Measurements from ENCODE around the gene ADTRP. TPM values are rescaled to one million over a fixed set of nuclear protein-coding genes. Genes with fewer than 3 reads are reported as not detected.

The ADTRP gene
- total and polyA plus RNA-seq, 10 of the 15 experiments (the other 5 are each of a cell fraction or from before 2014, with no cell fraction given) = 0.10 to 2.6 (median 2.1) TPM

- POLR2A ChIA-PET = interaction anchor here (0.5 to 0.9 kb wide), 3 partner anchors 32 to 212 kb away, joined by 3 to 4 read pairs (median 4); no protein-coding TSS in a partner anchor
- intact Hi-C loops (cut with micrococcal nuclease; ENCODE audit: unreplicated experiment) (no loop called here), in situ Hi-C loops (cut with MboI) (no loop called here)
- no TSS peak for BruUV-seq (replicated peaks)
- Histone ChIP-seq H3K79me2 (ENCODE audit: control insufficient read depth, insufficient read depth, low read length) (no peaks in the 10 kb centered on the region), H4K20me1 (ENCODE audit: control insufficient read depth, insufficient read depth) (no peaks in the 10 kb centered on the region), H3K9ac (ENCODE audit: control insufficient read depth, insufficient read depth, low read length) (no peak overlapping the region), H3K4me1 (ENCODE audit: control insufficient read depth, insufficient read depth, low read length) (no peaks in the 10 kb centered on the region), H3K9me3 (replicated peaks; ENCODE audit: control insufficient read depth, insufficient read depth, low read length) (no peaks in the 10 kb centered on the region; the same call in 1 of the 3 replicates), H3K4me2 (ENCODE audit: control insufficient read depth, insufficient read depth) (no peak overlapping the region), H2AFZ (ENCODE audit: control insufficient read depth, low read depth, low read length) (no peak overlapping the region), H3K4me3 (no peak overlapping the region), H3K36me3 (ENCODE audit: control insufficient read depth in 2 of 2, insufficient read depth in 2 of 2, low read length in 1 of 2) (no peaks in the 10 kb centered on the region), H3K27ac (ENCODE audit: control insufficient read depth, insufficient read depth) (no peak overlapping the region), H3K27me3 (replicated peaks in 1 of 2; ENCODE audit: control insufficient read depth in 2 of 2, insufficient read depth in 2 of 2, low read length in 1 of 2) (no peaks in the 10 kb centered on the region)
- SMC1A ChIA-PET (ENCODE audit: uncharacterized antibody, unreplicated experiment) = interaction anchor here (1.0 to 2.1 kb wide), 5 partner anchors 9 to 535 kb away, joined by 4 to 6 read pairs (median 5); no protein-coding TSS in a partner anchor
- CTCF ChIA-PET = interaction anchor here (0.6 to 1.2 kb wide), 3 partner anchors 11 to 598 kb away, joined by 3 to 5 read pairs (median 3); no protein-coding TSS in a partner anchor
- ATAC-seq = no peak
- RAD21 ChIA-PET (ENCODE audit: unreplicated experiment) = interaction anchor here (0.8 kb wide), 1 partner anchor 18 kb away, joined by 3 read pairs; no protein-coding TSS in a partner anchor
- FAIRE-seq = no peak
- no peak for DNase-seq (ENCODE audit: low read depth, low spot score)
- WGBS (ENCODE audit: insufficient coverage, insufficient replicate concordance, low lambda C conversion rate, missing lambda C conversion rate) = 44% methylated on average over 1 of the region's 1 CpG
- TF ChIP-seq NFXL1 (IDR thresholded peaks at IDR 0.05; ENCODE audit: borderline replicate concordance) (no peak), SPI1 (IDR thresholded peaks at IDR 0.05; ENCODE audit: borderline replicate concordance, insufficient read depth, low read depth, low read length) (no peak), IRF5 (IDR thresholded peaks at IDR 0.05; ENCODE audit: borderline replicate concordance) (no peak), ESRRA (IDR thresholded peaks at IDR 0.05; ENCODE audit: low read length) (no peak), CHD2 (IDR thresholded peaks at IDR 0.05; ENCODE audit: borderline replicate concordance, low read depth, low read length) (no peak), REST (IDR thresholded peaks at IDR 0.05; ENCODE audit: low read depth, low read length) (no peak), NRF1 (conservative IDR thresholded peaks at IDR 0.05; ENCODE audit: low read depth, low read length) (no peak), ZNF217 (IDR thresholded peaks at IDR 0.05) (no peak), USF1 (IDR thresholded peaks at IDR 0.05; ENCODE audit: borderline replicate concordance, extremely low read length, insufficient read depth, low read depth, low read length) (no peak), RAD51 (IDR thresholded peaks at IDR 0.05) (no peak), CBX5 (IDR thresholded peaks at IDR 0.05; ENCODE audit: low read depth) (no peak), ZBTB11 (CRISPR knock-in tag; IDR thresholded peaks at IDR 0.05) (no peak), PKNOX1 (IDR thresholded peaks at IDR 0.05) (no peak), HDGF (IDR thresholded peaks at IDR 0.05) (no peak)
Observed at GRCh38 chr6:11688425-11688709, 90.2 kb downstream of the ADTRP start.
